Natural killer cell (primary cell): ENCODE measurements around the gene GNLY. TPM values are rescaled to one million over a fixed set of nuclear protein-coding genes. Genes with fewer than 3 reads are reported as not detected.
A peak's percentile ranks its signal among the peaks of the same experiment; 100 is the strongest.

Source experiments
- ATAC-seq, 3 donors: fragments of 150-1000 bp in 2 of 3; fragments of 200-7000 bp in 1 of 3; cut with Tn5 transposase; 1 replicate in 1 of 3; 2 replicates in 2 of 3; pipeline ENCODE4 v1.10.0; 2021; ENCODE audit warnings: mild to moderate bottlenecking in 2 of 3, moderate library complexity in 2 of 3
- DNase-seq, 2 donors: peaks; one replicate each; pipeline versions ENCODE4 v3.0.0 to v3.0.0-alpha.2; 2013 to 2021; ENCODE audit warnings: mixed read lengths in 1 of 2
- H3K27ac ChIP-seq: one replicate; pipeline ENCODE4 v1.5.1; 2013; ENCODE audit warnings: mild to moderate bottlenecking, low read length
- H3K27me3 ChIP-seq: one replicate; pipeline ENCODE4 v1.6.1; 2013; ENCODE audit warnings: low read length; ENCODE audit not compliant: control insufficient read depth, insufficient read depth
- H3K36me3 ChIP-seq: one replicate; pipeline ENCODE4 v1.6.1; 2013; ENCODE audit warnings: low read length; ENCODE audit not compliant: control insufficient read depth, insufficient read depth
- H3K4me1 ChIP-seq: one replicate; pipeline ENCODE4 v1.6.1; 2013; ENCODE audit warnings: low read length; ENCODE audit not compliant: control insufficient read depth, insufficient read depth
- H3K4me3 ChIP-seq: one replicate; pipeline ENCODE4 v1.5.1; 2013; ENCODE audit warnings: low read length
- H3K9me3 ChIP-seq: one replicate; pipeline ENCODE4 v1.6.1; 2013; ENCODE audit warnings: low read length; ENCODE audit not compliant: control insufficient read depth, insufficient read depth
- H3K27ac Mint-ChIP-seq, 2 donors: one replicate each; pipeline ENCODE4 v1.8.0; 2022; ENCODE audit warnings: mild to moderate bottlenecking in 2 of 2, mixed read lengths in 2 of 2, moderate library complexity in 1 of 2
- H3K27me3 Mint-ChIP-seq, 2 donors: one replicate each; pipeline ENCODE4 v1.8.0; 2022; ENCODE audit warnings: low read depth in 2 of 2, mixed read lengths in 2 of 2
- H3K36me3 Mint-ChIP-seq: one replicate; pipeline ENCODE4 v1.8.0; 2022; ENCODE audit warnings: mixed read lengths
- H3K4me1 Mint-ChIP-seq, 2 donors: one replicate each; pipeline ENCODE4 v1.8.0; 2022; ENCODE audit warnings: mixed read lengths in 2 of 2
- H3K4me3 Mint-ChIP-seq: one replicate; pipeline ENCODE4 v1.8.0; 2022; ENCODE audit warnings: mild to moderate bottlenecking, moderate library complexity, mixed read lengths
- H3K9me3 Mint-ChIP-seq, 2 donors: one replicate each; pipeline ENCODE4 v1.8.0; 2022; ENCODE audit warnings: mixed read lengths in 2 of 2
- CTCF ChIP-seq: fragments of 200-600 bp; IDR thresholded peaks from one replicate; pipeline ENCODE4 v1.8.0; 2022; ENCODE audit warnings: antibody characterized with exemption
- WGBS: methylation state at CpG from one replicate; pipeline ENCODE4 v1.1.7; 2013; ENCODE audit warnings: missing lambda C conversion rate; ENCODE audit not compliant: insufficient coverage; 5-methylcytosine and 5-hydroxymethylcytosine counted together
- intact Hi-C: fragments of 100-400 bp; cut with micrococcal nuclease; formaldehyde crosslinking; loops from one replicate; pipeline ENCODE4 v1.14.2; 2022
- total RNA-seq, 4 donors: library from RNA; stranded (reverse); fragments of 120-200 nt in 1 of 4; gene quantifications; one replicate each; pipeline versions ENCODE4 v1.2.3 to v1.2.4, GENCODE V29; 2013 to 2022

The GNLY gene
- total RNA-seq, 3 donors from 2014 or later (not counting 1 experiment from before 2014, with no cell fraction given), result 4,938 to 8,199 (median 6,542) TPM

GRCh38 chr2:85727798-85728197, 33.6 kb downstream of the GNLY start:
- no peak overlapping the region for H3K4me3 ChIP-seq
- H3K4me3 Mint-ChIP-seq, result no peak overlapping the region
- intact Hi-C loops, result loop anchor here (1.0 to 10.0 kb wide), 3 partner anchors 50 to 377 kb away; partner anchors contain the start of genes POLR1A and PTCD3
- no peak overlapping the region for H3K27ac Mint-ChIP-seq
- DNase-seq (no peak), ATAC-seq (no peak)
- H3K27me3 ChIP-seq, result no peaks in the 10 kb centered on the region
- H3K4me1 ChIP-seq, result peaks cover 12% of the 10 kb centered on the region
- TF ChIP-seq CTCF, result no peak
- H3K27ac ChIP-seq, result no peak overlapping the region
- peaks cover 8 to 12% of the 10 kb centered on the region in 2 donors for H3K4me1 Mint-ChIP-seq
- no peaks in the 10 kb centered on the region for H3K36me3 ChIP-seq
- WGBS, result 88% methylated on average over 10 of the region's 10 CpGs
- no peaks in the 10 kb centered on the region for H3K9me3 ChIP-seq
- H3K9me3 Mint-ChIP-seq, result no peaks in the 10 kb centered on the region
- H3K36me3 Mint-ChIP-seq, result no peaks in the 10 kb centered on the region
- H3K27me3 Mint-ChIP-seq, result peaks cover 7 to 9% of the 10 kb centered on the region in 2 donors

DNA sequence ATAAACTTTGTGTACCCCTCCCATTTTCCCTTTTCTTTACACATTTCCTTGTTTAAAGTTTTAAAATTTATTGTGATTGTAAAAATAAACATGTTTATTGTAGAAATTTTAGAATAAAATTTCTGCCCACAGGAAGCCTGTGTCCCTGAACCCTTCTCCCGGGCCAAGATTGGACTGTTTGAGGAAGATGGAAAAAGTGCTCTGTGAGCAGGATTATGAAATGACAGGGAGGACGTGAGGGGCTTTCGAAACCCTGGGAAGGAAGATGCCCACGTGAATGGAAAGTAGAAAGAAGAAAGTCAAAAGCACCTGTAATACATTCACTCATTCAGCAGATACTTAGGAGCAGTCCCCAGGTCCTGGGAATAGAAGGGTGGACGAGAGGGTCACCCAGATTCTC, 34.2 kb downstream of the GNLY start:
- no peaks in the 10 kb centered on the region for H3K36me3 ChIP-seq
- H3K4me1 Mint-ChIP-seq, result peaks cover 8 to 12% of the 10 kb centered on the region in 2 donors
- H3K4me3 Mint-ChIP-seq, result no peak overlapping the region
- ATAC-seq (no peak), DNase-seq (no peak)
- H3K4me1 ChIP-seq, result peaks cover 12% of the 10 kb centered on the region
- no peak overlapping the region for H3K27ac ChIP-seq
- H3K27me3 ChIP-seq, result no peaks in the 10 kb centered on the region
- no peak overlapping the region for H3K27ac Mint-ChIP-seq
- no peaks in the 10 kb centered on the region for H3K9me3 Mint-ChIP-seq
- H3K27me3 Mint-ChIP-seq, result peaks cover 7 to 9% of the 10 kb centered on the region in 2 donors
- H3K9me3 ChIP-seq, result no peaks in the 10 kb centered on the region
- 85% methylated on average over 2 of the region's 5 CpGs for WGBS
- intact Hi-C loops, result loop anchor here (1.0 to 10.0 kb wide), 3 partner anchors 51 to 376 kb away; partner anchors contain the start of genes POLR1A and PTCD3
- no peak overlapping the region for H3K4me3 ChIP-seq
- H3K36me3 Mint-ChIP-seq, result no peaks in the 10 kb centered on the region
- no peak for TF ChIP-seq CTCF

GRCh38 chr2:85728883-85729824, 35.0 kb downstream of the GNLY start:
- intact Hi-C loops, result loop anchor here (1.0 to 10.0 kb wide), 3 partner anchors 52 to 376 kb away; partner anchors contain the start of genes POLR1A and PTCD3
- no peaks in the 10 kb centered on the region for H3K9me3 Mint-ChIP-seq
- H3K27ac Mint-ChIP-seq, result peak overlapping the region in 1 of 2 donors; percentile 11
- no peaks in the 10 kb centered on the region for H3K36me3 Mint-ChIP-seq
- peaks cover 8 to 12% of the 10 kb centered on the region in 2 donors for H3K4me1 Mint-ChIP-seq
- peaks cover 7 to 8% of the 10 kb centered on the region in 2 donors for H3K27me3 Mint-ChIP-seq
- peak; percentile 86 to 97 (median 96) for ATAC-seq
- Histone ChIP-seq H3K27ac (no peak overlapping the region), H3K9me3 (no peaks in the 10 kb centered on the region), H3K36me3 (no peaks in the 10 kb centered on the region), H3K27me3 (no peaks in the 10 kb centered on the region), H3K4me1 (peaks cover 12% of the 10 kb centered on the region), H3K4me3 (no peak overlapping the region)
- no peak overlapping the region for H3K4me3 Mint-ChIP-seq
- 35% methylated on average over 24 of the region's 26 CpGs for WGBS
- TF ChIP-seq CTCF, result peak; percentile 87
- DNase-seq, result peak; percentile 72 to 80
